Suprapubic skin (tissue), 4 donors: ENCODE results near the gene FGD5. TPM values are rescaled to one million over a fixed set of nuclear protein-coding genes. Genes with fewer than 3 reads are reported as not detected.

Source experiments
- DNase-seq, 2 donors: peaks; one replicate each; pipeline ENCODE4 v3.0.0-alpha.2; 2019; ENCODE audit warnings: low spot score in 2 of 2
- H3K27ac ChIP-seq: fragments of 200-600 bp; sonication (generic); one replicate; pipeline ENCODE4 v1.5.1; 2019
- H3K27me3 ChIP-seq: fragments of 200-600 bp; sonication (generic); one replicate; pipeline ENCODE4 v1.5.1; 2019
- H3K36me3 ChIP-seq: fragments of 200-600 bp; sonication (generic); one replicate; pipeline ENCODE4 v1.5.1; 2019
- H3K4me1 ChIP-seq: fragments of 200-600 bp; sonication (generic); one replicate; pipeline ENCODE4 v1.5.1; 2019
- H3K4me3 ChIP-seq: fragments of 200-600 bp; sonication (generic); one replicate; pipeline ENCODE4 v1.5.1; 2019; ENCODE audit warnings: mild to moderate bottlenecking
- H3K9me3 ChIP-seq: fragments of 200-600 bp; sonication (generic); one replicate; pipeline ENCODE4 v1.5.1; 2019
- CTCF ChIP-seq, 2 donors: fragments of 200-600 bp in 1 of 2; fragments of 450-650 bp in 1 of 2; sonication (generic) in 1 of 2; IDR thresholded peaks; one replicate each; pipeline ENCODE4 v1.5.1; 2016 to 2019; ENCODE audit warnings: antibody characterized with exemption in 2 of 2, mild to moderate bottlenecking in 1 of 2, moderate library complexity in 1 of 2
- EP300 ChIP-seq: sonication (generic); formaldehyde crosslinking; IDR thresholded peaks from one replicate; pipeline ENCODE4 v1.6.1; 2017; ENCODE audit warnings: antibody characterized with exemption
- POLR2A ChIP-seq, 2 donors: fragments of 450-650 bp; IDR thresholded peaks; one replicate each; pipeline ENCODE4 v1.6.1; 2017; ENCODE audit warnings: antibody characterized with exemption in 2 of 2, mild to moderate bottlenecking in 2 of 2, moderate library complexity in 2 of 2
- POLR2AphosphoS5 ChIP-seq, 3 donors: sonication (generic); formaldehyde crosslinking; IDR thresholded peaks; one replicate each; pipeline ENCODE4 v1.6.1; 2017; ENCODE audit warnings: antibody characterized with exemption in 3 of 3
- WGBS: methylation state at CpG from one replicate; pipeline ENCODE4 v1.1.5; 2018; 5-methylcytosine and 5-hydroxymethylcytosine counted together
- total RNA-seq, 4 donors: library from RNA; depleted of rRNA; stranded (reverse); fragments of >200 nt; gene quantifications; one replicate each; pipeline ENCODE4 v1.1.0, GENCODE V29; 2016

The FGD5 gene
- total RNA-seq, 4 donors from 2014 or later: 2.8 to 15.5 (median 7.1) TPM

GRCh38 chr3:14872706-14873105 is 53.9 kb downstream of the FGD5 start:
- Histone ChIP-seq H3K9me3 (no peaks in the 10 kb centered on the region), H3K27ac (no peak overlapping the region), H3K36me3 (no peaks in the 10 kb centered on the region), H3K4me1 (peaks cover 30% of the 10 kb centered on the region), H3K4me3 (no peak overlapping the region), H3K27me3 (no peaks in the 10 kb centered on the region)
- TF ChIP-seq CTCF (IDR thresholded peaks at IDR 0.05) (no peak), POLR2A (IDR thresholded peaks at IDR 0.05) (no peak), POLR2AphosphoS5 (IDR thresholded peaks at IDR 0.05) (no peak), EP300 (no peak)
- DNase-seq: no peak
- 45% methylated on average over 4 of the region's 4 CpGs for WGBS

- Histone ChIP-seq H3K4me1 (peaks cover 43% of the 10 kb centered on the region), H3K4me3 (no peak overlapping the region), H3K36me3 (no peaks in the 10 kb centered on the region), H3K27ac (no peak overlapping the region), H3K9me3 (no peaks in the 10 kb centered on the region), H3K27me3 (no peaks in the 10 kb centered on the region)
- DNase-seq: peak; percentile 45 to 48
- TF ChIP-seq EP300 (no peak), POLR2AphosphoS5 (IDR thresholded peaks at IDR 0.05) (no peak)
- WGBS: 88% methylated on average over 4 of the region's 4 CpGs
Observed at GRCh38 chr3:14874784-14875183, 56.0 kb downstream of the FGD5 start.

GRCh38 chr3:14875411-14876175 is 56.8 kb downstream of the FGD5 start:
- peaks cover 37% of the 10 kb centered on the region for H3K4me1 ChIP-seq
- 89% methylated on average over 8 of the region's 8 CpGs for WGBS
- peak; percentile 40 to 56 for DNase-seq
- H3K27ac ChIP-seq: peak overlapping the region; percentile 5
- TF ChIP-seq POLR2AphosphoS5 (IDR thresholded peaks at IDR 0.05): no peak
- no peak for TF ChIP-seq POLR2A (IDR thresholded peaks at IDR 0.05)
- no peak for TF ChIP-seq CTCF (IDR thresholded peaks at IDR 0.05)
- no peak for TF ChIP-seq EP300
- H3K27me3 ChIP-seq: no peaks in the 10 kb centered on the region
- no peak overlapping the region for H3K4me3 ChIP-seq
- H3K9me3 ChIP-seq: no peaks in the 10 kb centered on the region
- H3K36me3 ChIP-seq: no peaks in the 10 kb centered on the region

GRCh38 chr3:14876921-14877333 is 58.2 kb downstream of the FGD5 start:
- no peak for TF ChIP-seq EP300
- TF ChIP-seq POLR2AphosphoS5 (IDR thresholded peaks at IDR 0.05): peak in 1 of 3 donors; percentile 60
- 27% methylated on average over 7 of the region's 12 CpGs for WGBS

GRCh38 chr3:14877469-14877868 is 58.7 kb downstream of the FGD5 start:
- Histone ChIP-seq H3K27me3 (no peaks in the 10 kb centered on the region), H3K36me3 (peaks cover 3% of the 10 kb centered on the region), H3K9me3 (no peaks in the 10 kb centered on the region), H3K4me3 (no peak overlapping the region), H3K27ac (peak overlapping the region; percentile 52), H3K4me1 (peaks cover 30% of the 10 kb centered on the region)
- WGBS: 44% methylated on average over 6 of the region's 7 CpGs
- DNase-seq: peak; percentile 62 to 76
- TF ChIP-seq POLR2A (IDR thresholded peaks at IDR 0.05) (no peak), EP300 (no peak), CTCF (IDR thresholded peaks at IDR 0.05) (no peak), POLR2AphosphoS5 (IDR thresholded peaks at IDR 0.05) (no peak)

More at GRCh38 chr3:14876921-14877333, 58.2 kb downstream of the FGD5 start:
- Histone ChIP-seq H3K9me3 (no peaks in the 10 kb centered on the region), H3K4me3 (no peak overlapping the region), H3K4me1 (peaks cover 30% of the 10 kb centered on the region), H3K36me3 (peaks cover 3% of the 10 kb centered on the region), H3K27me3 (no peaks in the 10 kb centered on the region), H3K27ac (peak overlapping the region; percentile 65)
- DNase-seq: peak; percentile 80 to 84

- Histone ChIP-seq H3K4me1 (peaks cover 30% of the 10 kb centered on the region), H3K27me3 (no peaks in the 10 kb centered on the region), H3K36me3 (peaks cover 6% of the 10 kb centered on the region), H3K9me3 (no peaks in the 10 kb centered on the region), H3K27ac (no peak overlapping the region), H3K4me3 (no peak overlapping the region)
- peak; percentile 67 to 73 for DNase-seq
- TF ChIP-seq CTCF (IDR thresholded peaks at IDR 0.05) (no peak), POLR2A (IDR thresholded peaks at IDR 0.05) (no peak), EP300 (no peak), POLR2AphosphoS5 (IDR thresholded peaks at IDR 0.05) (no peak)
- 66% methylated on average over 12 of the region's 12 CpGs for WGBS
Observed at GRCh38 chr3:14879211-14879874, 60.6 kb downstream of the FGD5 start.
